Measurements from ENCODE around the gene ERP29. TPM values are rescaled to one million over a fixed set of nuclear protein-coding genes. Genes with fewer than 3 reads are reported as not detected.

ERP29 gene
- total and polyA plus RNA-seq, 2 donors (not counting 1 experiment from before 2014, with no cell fraction given) = 110 to 128 TPM

DNA sequence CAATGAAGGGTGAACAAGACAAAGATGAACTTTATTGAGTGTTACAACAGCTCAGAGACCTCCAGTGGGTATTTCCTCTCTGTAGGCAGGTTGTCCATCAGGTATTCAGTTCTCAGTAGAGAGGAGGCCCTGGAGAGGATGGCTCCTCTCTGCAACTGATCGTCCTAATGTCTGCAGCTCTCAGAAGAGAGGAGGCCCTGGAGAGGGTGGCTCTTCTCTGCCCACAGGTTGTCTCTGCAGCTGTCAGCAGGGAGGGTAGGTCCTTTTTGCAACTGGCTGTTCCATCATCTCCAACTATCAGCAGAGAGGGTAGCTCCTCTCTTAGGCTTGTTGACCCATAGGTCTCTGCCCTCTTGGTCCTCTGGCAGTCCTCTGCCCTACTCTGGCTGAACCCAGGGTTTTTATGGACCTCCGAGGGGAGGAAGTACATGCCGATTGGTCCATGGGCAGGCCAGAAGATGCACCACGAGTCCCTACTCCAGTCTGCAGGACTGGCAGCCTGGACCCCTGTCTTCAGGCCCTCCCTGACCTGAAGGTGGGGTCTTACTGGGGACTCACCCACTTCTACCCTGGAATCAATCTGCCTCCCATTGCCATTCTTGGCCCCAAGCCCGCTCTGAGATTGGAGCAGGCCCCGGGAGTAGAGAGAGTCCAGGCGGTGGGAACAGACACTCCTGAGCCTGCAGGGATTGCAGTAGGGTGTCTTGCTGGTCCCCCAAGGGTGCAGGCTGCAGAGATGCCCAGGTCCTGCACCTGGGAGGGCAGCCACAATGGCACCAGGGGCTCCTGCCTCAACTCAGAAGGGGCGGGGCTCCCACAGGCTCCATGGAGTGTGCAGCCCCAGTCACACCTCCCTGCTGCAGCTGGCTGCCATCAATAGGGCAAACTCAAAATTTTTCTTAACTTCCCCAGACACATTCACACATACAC, 2.5 kb upstream of the ERP29 start:
- DNase-seq (ENCODE audit: low read depth in 2 of 2) = no peak
- Histone ChIP-seq H3K4me2 (ENCODE audit: extremely low read depth, insufficient read depth, low read length) (no peak overlapping the region), H3K9me3 (ENCODE audit: control insufficient read depth, insufficient read depth, low read depth, low read length) (no peaks in the 10 kb centered on the region), H4K20me1 (ENCODE audit: control insufficient read depth, extremely low read depth, insufficient read depth, low read length) (no peaks in the 10 kb centered on the region), H3K9ac (ENCODE audit: insufficient read depth, low read length) (no peak overlapping the region), H3K79me2 (ENCODE audit: control insufficient read depth, insufficient read depth, low read length) (peaks cover 21% of the 10 kb centered on the region), H3K4me3 (replicated peaks in 1 of 4; ENCODE audit: control extremely low read depth in 1 of 4, insufficient read depth in 1 of 4, low read depth in 3 of 4, low read length in 4 of 4) (no peak overlapping the region), H3K36me3 (ENCODE audit: control insufficient read depth, insufficient read depth, low read length) (no peaks in the 10 kb centered on the region), H2AFZ (ENCODE audit: low read length) (no peak overlapping the region), H3K4me1 (ENCODE audit: control insufficient read depth, extremely low read depth, insufficient read depth, low read length) (peaks cover 10% of the 10 kb centered on the region), H3K27me3 (ENCODE audit: control insufficient read depth, insufficient read depth, low read length) (no peaks in the 10 kb centered on the region), H3K27ac (ENCODE audit: insufficient read depth, low read length) (no peak overlapping the region)
- TF ChIP-seq EZH2 (IDR thresholded peaks at IDR 0.05; ENCODE audit: low read length, missing control alignments) (no peak), CTCF (conservative IDR thresholded peaks at IDR 0.05 in 1 of 2, IDR thresholded peaks at IDR 0.05 in 1 of 2; ENCODE audit: low read depth in 1 of 2, low read length in 2 of 2) (no peak)

GRCh38 chr12:112011685-112012084, 1.5 kb upstream of the ERP29 start:
- H3K27me3 ChIP-seq (ENCODE audit: control insufficient read depth, insufficient read depth, low read length) = no peaks in the 10 kb centered on the region
- H3K4me2 ChIP-seq (ENCODE audit: extremely low read depth, insufficient read depth, low read length) = peak overlapping the region; percentile 95
- H3K4me1 ChIP-seq (ENCODE audit: control insufficient read depth, extremely low read depth, insufficient read depth, low read length) = peaks cover 4% of the 10 kb centered on the region
- H3K9me3 ChIP-seq (ENCODE audit: control insufficient read depth, insufficient read depth, low read depth, low read length) = no peaks in the 10 kb centered on the region
- TF ChIP-seq EZH2 (IDR thresholded peaks at IDR 0.05; ENCODE audit: low read length, missing control alignments) (no peak), CTCF (conservative IDR thresholded peaks at IDR 0.05 in 1 of 2, IDR thresholded peaks at IDR 0.05 in 1 of 2; ENCODE audit: low read depth in 1 of 2, low read length in 2 of 2) (no peak)
- DNase-seq (ENCODE audit: low read depth in 2 of 2) = no peak
- H3K9ac ChIP-seq (ENCODE audit: insufficient read depth, low read length) = no peak overlapping the region
- no peaks in the 10 kb centered on the region for H4K20me1 ChIP-seq (ENCODE audit: control insufficient read depth, extremely low read depth, insufficient read depth, low read length)
- H2AFZ ChIP-seq (ENCODE audit: low read length) = no peak overlapping the region
- peaks cover 29% of the 10 kb centered on the region for H3K79me2 ChIP-seq (ENCODE audit: control insufficient read depth, insufficient read depth, low read length)
- H3K27ac ChIP-seq (ENCODE audit: insufficient read depth, low read length) = no peak overlapping the region
- peaks cover 4% of the 10 kb centered on the region for H3K36me3 ChIP-seq (ENCODE audit: control insufficient read depth, insufficient read depth, low read length)
- H3K4me3 ChIP-seq (replicated peaks in 1 of 4; ENCODE audit: control extremely low read depth in 1 of 4, insufficient read depth in 1 of 4, low read depth in 3 of 4, low read length in 4 of 4) = peak overlapping the region; percentile 81 to 97 (median 87)

GRCh38 chr12:112013601-112014402, 576 bp downstream of the ERP29 start:
- Histone ChIP-seq H3K9me3 (ENCODE audit: control insufficient read depth, insufficient read depth, low read depth, low read length) (no peaks in the 10 kb centered on the region), H2AFZ (ENCODE audit: low read length) (peak overlapping the region; percentile 76), H3K4me1 (ENCODE audit: control insufficient read depth, extremely low read depth, insufficient read depth, low read length) (peaks cover 10% of the 10 kb centered on the region), H3K4me3 (replicated peaks in 1 of 4; ENCODE audit: control extremely low read depth in 1 of 4, insufficient read depth in 1 of 4, low read depth in 3 of 4, low read length in 4 of 4) (peak overlapping the region; percentile 70 to 97 (median 84)), H3K27ac (ENCODE audit: insufficient read depth, low read length) (peak overlapping the region; percentile 81), H3K36me3 (ENCODE audit: control insufficient read depth, insufficient read depth, low read length) (peaks cover 4% of the 10 kb centered on the region), H4K20me1 (ENCODE audit: control insufficient read depth, extremely low read depth, insufficient read depth, low read length) (no peaks in the 10 kb centered on the region), H3K79me2 (ENCODE audit: control insufficient read depth, insufficient read depth, low read length) (peaks cover 42% of the 10 kb centered on the region), H3K9ac (ENCODE audit: insufficient read depth, low read length) (peak overlapping the region; percentile 75), H3K4me2 (ENCODE audit: extremely low read depth, insufficient read depth, low read length) (peak overlapping the region; percentile 18), H3K27me3 (ENCODE audit: control insufficient read depth, insufficient read depth, low read length) (no peaks in the 10 kb centered on the region)
- no peak for TF ChIP-seq EZH2 (IDR thresholded peaks at IDR 0.05; ENCODE audit: low read length, missing control alignments)
- no peak for TF ChIP-seq CTCF (conservative IDR thresholded peaks at IDR 0.05 in 1 of 2, IDR thresholded peaks at IDR 0.05 in 1 of 2; ENCODE audit: low read depth in 1 of 2, low read length in 2 of 2)
- peak; percentile 74 to 76 for DNase-seq (ENCODE audit: low read depth in 2 of 2)

All from fibroblast of lung (primary cell).